Testis (tissue), 3 donors: ENCODE results near the gene EPS15. TPM values are rescaled to one million over a fixed set of nuclear protein-coding genes. Genes with fewer than 3 reads are reported as not detected.

Source experiments
- DNase-seq: peaks from one replicate; pipeline ENCODE4 v3.0.0-alpha.2; 2019
- H3K27ac ChIP-seq, 2 donors: fragments of 200-600 bp; sonication (generic); one replicate each; pipeline ENCODE4 v1.5.1; 2019
- H3K27me3 ChIP-seq: fragments of 200-600 bp; sonication (generic); one replicate; pipeline ENCODE4 v1.5.1; 2019
- H3K36me3 ChIP-seq: fragments of 200-600 bp; sonication (generic); one replicate; pipeline ENCODE4 v1.5.1; 2017; ENCODE audit warnings: low read depth; ENCODE audit errors: missing control alignments
- H3K4me1 ChIP-seq: fragments of 200-600 bp; sonication (generic); one replicate; pipeline ENCODE4 v1.5.1; 2019
- H3K4me3 ChIP-seq, 2 donors: fragments of 200-600 bp; sonication (generic); one replicate each; pipeline ENCODE4 v1.5.1; 2017 to 2019
- H3K9me3 ChIP-seq: fragments of 200-600 bp; sonication (generic); one replicate; pipeline ENCODE4 v1.5.1; 2017
- CTCF ChIP-seq, 3 experiments: fragments of 450-650 bp in 2 of 3; fragments of 200-600 bp in 1 of 3; sonication (generic) in 1 of 3; IDR thresholded peaks; one replicate each; pipeline ENCODE4 v1.5.1; 2016 to 2019; ENCODE audit warnings: antibody characterized with exemption in 3 of 3, mild to moderate bottlenecking in 2 of 3, moderate library complexity in 1 of 3
- POLR2A ChIP-seq: fragments of 450-650 bp; IDR thresholded peaks from one replicate; pipeline ENCODE4 v1.6.1; 2017; ENCODE audit warnings: antibody characterized with exemption, mild to moderate bottlenecking, moderate library complexity
- WGBS, 2 donors: methylation state at CpG; one replicate each; pipeline ENCODE4 v1.1.5; 2018; 5-methylcytosine and 5-hydroxymethylcytosine counted together
- intact Hi-C: fragments of 100-400 bp; cut with DNase I; formaldehyde crosslinking; loops from one replicate; pipeline ENCODE4 v1.15.1; 2023; ENCODE audit warnings: low total_unique reads
- polyA plus RNA-seq: library from polyadenylated mRNA; stranded (reverse); fragments of 350-450 nt; fragmentation: Illumina TruSeq; extraction: RNeasy Lipid Tissue Mini Kit (QIAGEN cat#74804); gene quantifications from one replicate; pipeline ENCODE4 v1.2.3, GENCODE V29; 2014; ENCODE audit warnings: low read depth, low replicate concordance; ENCODE audit not compliant: insufficient read depth
- total RNA-seq, 2 donors: library from RNA; depleted of rRNA; stranded (reverse); fragments of >200 nt; gene quantifications; one replicate each; pipeline ENCODE4 v1.2.3, GENCODE V29; 2016

Gene EPS15
- total and polyA plus RNA-seq, 3 donors from 2014 or later, result 77.2 to 127 (median 108) TPM

GRCh38 chr1:51380936-51381335 lies 138.1 kb downstream of the EPS15 start:
- WGBS, 2 donors, result 86 to 100% methylated on average over 1 of the region's 1 CpG
- no peak for DNase-seq
- no peak overlapping the region for H3K4me3 ChIP-seq
- H3K36me3 ChIP-seq, result no peaks in the 10 kb centered on the region
- H3K27me3 ChIP-seq, result no peaks in the 10 kb centered on the region
- H3K27ac ChIP-seq, result no peak overlapping the region
- TF ChIP-seq CTCF (IDR thresholded peaks at IDR 0.05) (no peak), POLR2A (no peak)
- H3K9me3 ChIP-seq, result no peaks in the 10 kb centered on the region
- intact Hi-C loops, result no loop called here
- H3K4me1 ChIP-seq, result no peaks in the 10 kb centered on the region

- intact Hi-C loops, result no loop called here
- no peak overlapping the region for H3K27ac ChIP-seq
- no peak for DNase-seq
- WGBS, 2 donors, result 92 to 94% methylated on average over 6 of the region's 6 CpGs
- H3K4me1 ChIP-seq, result no peaks in the 10 kb centered on the region
- no peaks in the 10 kb centered on the region for H3K9me3 ChIP-seq
- H3K36me3 ChIP-seq, result no peaks in the 10 kb centered on the region
- no peak overlapping the region for H3K4me3 ChIP-seq
- no peaks in the 10 kb centered on the region for H3K27me3 ChIP-seq
- TF ChIP-seq POLR2A (no peak), CTCF (IDR thresholded peaks at IDR 0.05) (no peak)
These were observed 140.2 kb downstream of the EPS15 start for GRCh38 chr1:51378871-51379270.

GRCh38 chr1:51373898-51374297 lies 145.2 kb downstream of the EPS15 start:
- H3K9me3 ChIP-seq, result no peaks in the 10 kb centered on the region
- no peak for DNase-seq
- no peaks in the 10 kb centered on the region for H3K27me3 ChIP-seq
- H3K27ac ChIP-seq, result no peak overlapping the region
- H3K4me3 ChIP-seq, result no peak overlapping the region
- no peaks in the 10 kb centered on the region for H3K4me1 ChIP-seq
- WGBS, 2 donors, result 88 to 94% methylated on average over 3 of the region's 3 CpGs
- TF ChIP-seq POLR2A (no peak), CTCF (IDR thresholded peaks at IDR 0.05) (no peak)
- intact Hi-C loops, result no loop called here
- no peaks in the 10 kb centered on the region for H3K36me3 ChIP-seq

- H3K27ac ChIP-seq, result no peak overlapping the region
- DNase-seq, result no peak
- H3K36me3 ChIP-seq, result no peaks in the 10 kb centered on the region
- TF ChIP-seq CTCF (IDR thresholded peaks at IDR 0.05) (no peak), POLR2A (no peak)
- H3K27me3 ChIP-seq, result no peaks in the 10 kb centered on the region
- no peaks in the 10 kb centered on the region for H3K9me3 ChIP-seq
- intact Hi-C loops, result no loop called here
- no peak overlapping the region for H3K4me3 ChIP-seq
- no peaks in the 10 kb centered on the region for H3K4me1 ChIP-seq
These were observed 146.5 kb downstream of the EPS15 start for GRCh38 chr1:51372561-51372960.

GRCh38 chr1:51369171-51369570 lies 149.9 kb downstream of the EPS15 start:
- Histone ChIP-seq H3K27ac (no peak overlapping the region), H3K36me3 (no peaks in the 10 kb centered on the region), H3K27me3 (no peaks in the 10 kb centered on the region), H3K9me3 (no peaks in the 10 kb centered on the region), H3K4me1 (no peaks in the 10 kb centered on the region), H3K4me3 (no peak overlapping the region)
- no peak for DNase-seq
- TF ChIP-seq CTCF (IDR thresholded peaks at IDR 0.05) (no peak), POLR2A (no peak)
- 92% methylated on average over 4 of the region's 4 CpGs for WGBS, 2 donors
- intact Hi-C loops, result no loop called here
